Aorta (tissue), 5 donors: ENCODE data around the gene ZNF267. TPM values are rescaled to one million over a fixed set of nuclear protein-coding genes. Genes with fewer than 3 reads are reported as not detected.
A peak's percentile ranks its signal among the peaks of the same experiment; 100 is the strongest.
"Not testable (repeated sequence)": the region's sequence is repeated elsewhere in the genome, so short reads cannot be mapped to it uniquely, and the experiment has no call there.

ENCODE experiments used
- ATAC-seq: fragments of 200-7000 bp; cut with Tn5 transposase; one replicate; pipeline ENCODE4 v1.9.1; 2022; ENCODE audit warnings: moderate library complexity; ENCODE audit not compliant: low FRiP score
- DNase-seq, 2 donors: peaks; one replicate each; pipeline ENCODE4 v3.0.0-alpha.2; 2020
- H3K27ac ChIP-seq, 2 donors: one replicate each; pipeline ENCODE4 v1.5.1; 2013; ENCODE audit warnings: low read length in 2 of 2, mild to moderate bottlenecking in 2 of 2, moderate library complexity in 2 of 2, control low read depth in 1 of 2, inconsistent platforms in 1 of 2, low read depth in 1 of 2
- H3K27me3 ChIP-seq, 2 donors: one replicate each; pipeline ENCODE4 v1.6.1; 2013; ENCODE audit warnings: control low read depth in 1 of 2, low read length in 1 of 2, mild to moderate bottlenecking in 1 of 2, moderate library complexity in 1 of 2; ENCODE audit not compliant: insufficient read depth in 2 of 2, control insufficient read depth in 1 of 2
- H3K36me3 ChIP-seq, 2 donors: one replicate each; pipeline ENCODE4 v1.6.1; 2013; ENCODE audit warnings: control low read depth in 1 of 2, low read length in 1 of 2, mild to moderate bottlenecking in 1 of 2; ENCODE audit not compliant: insufficient read depth in 2 of 2, control insufficient read depth in 1 of 2
- H3K4me1 ChIP-seq, 2 donors: one replicate each; pipeline ENCODE4 v1.6.1; 2013; ENCODE audit warnings: low read length in 2 of 2, control low read depth in 1 of 2, mild to moderate bottlenecking in 1 of 2, moderate library complexity in 1 of 2; ENCODE audit not compliant: insufficient read depth in 2 of 2, control insufficient read depth in 1 of 2
- H3K4me3 ChIP-seq, 2 donors: one replicate each; pipeline ENCODE4 v1.5.1; 2013; ENCODE audit warnings: low read length in 2 of 2, control low read depth in 1 of 2, mild to moderate bottlenecking in 1 of 2
- H3K9me3 ChIP-seq: one replicate; pipeline ENCODE4 v1.6.1; 2013; ENCODE audit warnings: mild to moderate bottlenecking, low read length; ENCODE audit not compliant: control insufficient read depth
- WGBS, 2 donors: extraction: QIAGEN DNeasy Blood & Tissue Kit; methylation state at CpG; one replicate each; pipeline ENCODE4 v1.1.7; 2013; 5-methylcytosine and 5-hydroxymethylcytosine counted together
- intact Hi-C, 2 donors: fragments of 100-400 bp; cut with DNase I; formaldehyde crosslinking; loops; one replicate each; pipeline versions ENCODE4 v1.14.2 to v1.15.0; 2022
- polyA plus RNA-seq, 2 donors: library from polyadenylated mRNA; stranded (reverse); fragments of 200-250 nt; gene quantifications; one replicate each; pipeline ENCODE4 v1.2.3, GENCODE V29; 2013
- total RNA-seq, 2 donors: library from RNA; stranded (reverse); fragmentation: NEBNext Ultra II Directional; extraction: Animal tissue kit (Norgen Biotek cat#: 25700); gene quantifications; one replicate each; pipeline ENCODE4 v1.2.1, GENCODE V29; 2021
- donor health status: healthy with polysubstance abuse.
- donor health status: Bipolar disorder and iron deficiency.
- donor health status: DM: no; HTN: no; CAD: no.
- donor health status: DM: no; HTN: no; CAD: no.
- donor health status: DM: yes; HTN: yes; CAD: no.

ZNF267 gene
- total and polyA plus RNA-seq, 4 donors: 1.6 to 17.7 (median 9.6) TPM

DNA sequence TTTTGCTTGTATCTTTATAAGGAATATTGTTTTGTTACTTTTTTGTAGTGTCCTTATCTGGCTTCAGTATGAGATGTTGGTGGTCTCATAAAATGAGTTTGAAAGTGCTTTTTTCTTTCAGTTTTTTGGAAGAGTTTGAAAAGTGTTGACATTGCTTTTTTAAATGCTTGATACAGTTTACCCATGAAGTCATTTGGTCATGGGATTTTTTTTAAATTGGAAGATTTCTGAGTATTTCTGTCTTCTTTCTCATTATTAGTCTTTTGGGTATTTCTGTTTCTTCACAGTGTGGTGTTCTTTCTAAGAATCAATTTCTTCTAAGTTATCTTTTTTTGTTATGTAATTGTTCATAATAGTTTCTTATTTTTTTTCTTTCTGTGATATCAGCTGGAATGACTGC is 15.1 kb downstream of the ZNF267 start:
- intact Hi-C loops: no loop called here
- DNase-seq (no peak), ATAC-seq (no peak)
- peaks cover 0 to 4% of the 10 kb centered on the region in 2 donors for H3K4me1 ChIP-seq
- no peak overlapping the region for H3K27ac ChIP-seq
- no peaks in the 10 kb centered on the region for H3K9me3 ChIP-seq
- H3K4me3 ChIP-seq: no peak overlapping the region
- H3K27me3 ChIP-seq: no peaks in the 10 kb centered on the region
- peaks cover 0 to 2% of the 10 kb centered on the region in 2 donors for H3K36me3 ChIP-seq

DNA sequence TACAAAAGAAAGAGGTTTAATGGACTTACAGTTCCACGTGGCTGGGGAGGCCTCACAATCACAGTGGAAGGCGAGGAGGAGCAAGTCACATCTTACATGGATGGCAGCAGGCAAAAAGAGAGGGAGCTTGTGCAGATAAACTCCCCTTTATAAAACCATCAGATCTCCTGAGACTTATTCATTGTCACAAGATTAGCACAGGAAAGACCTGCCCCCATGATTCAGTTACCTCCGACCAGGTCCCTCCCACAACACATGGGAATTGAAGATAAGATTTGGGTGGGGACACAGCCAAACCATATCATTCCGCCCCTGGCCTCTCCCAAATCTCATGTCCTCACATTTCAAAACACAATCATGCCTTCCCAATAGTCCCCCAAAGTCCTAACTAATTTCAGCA is 18.5 kb downstream of the ZNF267 start:
- peaks cover 7 to 12% of the 10 kb centered on the region in 2 donors for H3K36me3 ChIP-seq
- H3K4me3 ChIP-seq, H3K27me3 ChIP-seq, intact Hi-C loops, DNase-seq, H3K9me3 ChIP-seq, ATAC-seq, H3K27ac ChIP-seq, H3K4me1 ChIP-seq: not testable (repeated sequence)
- WGBS, 2 donors: 94 to 95% methylated on average over 4 of the region's 4 CpGs

DNA sequence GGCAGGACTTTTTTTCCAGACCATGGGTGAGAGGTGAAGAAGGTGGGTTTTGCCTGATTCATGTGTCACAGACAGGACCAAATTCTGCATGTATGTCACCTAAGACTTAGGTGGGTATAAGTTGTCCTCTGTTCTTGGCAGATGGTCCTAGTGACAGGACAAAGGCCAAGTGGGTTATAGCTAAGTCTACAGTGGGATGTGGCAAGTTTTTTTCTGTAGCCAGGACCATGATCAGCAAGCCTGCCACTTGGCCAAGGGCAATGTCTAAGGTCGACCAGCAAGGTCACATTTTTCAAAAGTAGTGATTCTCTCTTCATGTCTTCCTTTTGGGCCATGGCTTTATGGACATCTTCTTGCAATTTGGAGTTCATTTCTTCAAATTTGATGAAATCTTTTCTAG is 20.2 kb downstream of the ZNF267 start:
- Histone ChIP-seq H3K9me3 (peaks cover 3% of the 10 kb centered on the region), H3K4me3 (no peak overlapping the region), H3K36me3 (peaks cover 7 to 12% of the 10 kb centered on the region in 2 donors), H3K27me3 (no peaks in the 10 kb centered on the region), H3K27ac (no peak overlapping the region), H3K4me1 (peaks cover 0 to 4% of the 10 kb centered on the region in 2 donors)
- intact Hi-C loops: no loop called here
- ATAC-seq (no peak), DNase-seq (no peak)
- 96 to 98% methylated on average over 1 of the region's 1 CpG for WGBS, 2 donors

DNA sequence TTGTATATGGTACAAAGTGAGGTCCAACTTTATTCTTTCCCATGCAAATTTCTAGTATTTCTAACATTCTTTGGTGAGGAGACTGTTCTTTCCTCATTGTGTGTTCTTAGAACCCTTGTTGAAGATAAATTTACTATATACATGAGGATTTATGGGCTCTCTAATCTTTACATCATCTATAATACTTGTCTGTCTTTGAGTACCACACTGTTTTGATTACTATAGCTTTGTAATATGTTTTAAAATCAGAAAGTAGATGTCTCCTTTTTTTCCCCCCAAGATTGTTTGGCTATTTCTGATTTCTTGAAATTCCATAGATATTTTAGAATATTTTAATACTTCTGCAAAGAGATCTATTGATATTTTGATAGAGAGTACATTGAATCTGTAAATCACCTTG is 23.7 kb downstream of the ZNF267 start:
- H3K27ac ChIP-seq: no peak overlapping the region
- H3K4me3 ChIP-seq: no peak overlapping the region
- peaks cover 7 to 12% of the 10 kb centered on the region in 2 donors for H3K36me3 ChIP-seq
- H3K4me1 ChIP-seq: no peaks in the 10 kb centered on the region
- no peaks in the 10 kb centered on the region for H3K27me3 ChIP-seq
- ATAC-seq: no peak
- intact Hi-C loops: no loop called here
- peaks cover 3% of the 10 kb centered on the region for H3K9me3 ChIP-seq
- DNase-seq: no peak

DNA sequence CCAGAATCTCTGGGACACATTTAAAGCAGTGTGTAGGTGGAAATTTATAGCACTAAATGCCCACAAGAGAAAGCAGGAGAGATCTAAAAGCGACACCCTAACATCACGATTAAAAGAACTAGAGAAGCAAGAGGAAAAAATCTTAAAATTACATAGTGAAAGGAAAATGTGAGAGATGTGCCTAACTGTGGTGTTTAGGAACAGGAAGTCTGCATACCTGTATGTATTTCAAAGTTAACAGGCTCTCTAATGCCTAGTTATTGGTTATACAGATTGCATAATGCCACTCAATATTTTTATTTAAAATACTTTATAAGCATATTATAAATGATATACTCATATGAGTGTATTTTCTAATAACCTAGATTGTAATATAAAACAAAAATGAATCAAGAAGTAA is 25.9 kb downstream of the ZNF267 start:
- peaks cover 5 to 8% of the 10 kb centered on the region in 2 donors for H3K36me3 ChIP-seq
- DNase-seq: no peak
- no peak for ATAC-seq
- H3K27me3 ChIP-seq: no peaks in the 10 kb centered on the region
- no peak overlapping the region for H3K27ac ChIP-seq
- H3K4me1 ChIP-seq: no peaks in the 10 kb centered on the region
- 89 to 94% methylated on average over 2 of the region's 2 CpGs for WGBS, 2 donors
- intact Hi-C loops: no loop called here
- peaks cover 3% of the 10 kb centered on the region for H3K9me3 ChIP-seq
- no peak overlapping the region for H3K4me3 ChIP-seq

DNA sequence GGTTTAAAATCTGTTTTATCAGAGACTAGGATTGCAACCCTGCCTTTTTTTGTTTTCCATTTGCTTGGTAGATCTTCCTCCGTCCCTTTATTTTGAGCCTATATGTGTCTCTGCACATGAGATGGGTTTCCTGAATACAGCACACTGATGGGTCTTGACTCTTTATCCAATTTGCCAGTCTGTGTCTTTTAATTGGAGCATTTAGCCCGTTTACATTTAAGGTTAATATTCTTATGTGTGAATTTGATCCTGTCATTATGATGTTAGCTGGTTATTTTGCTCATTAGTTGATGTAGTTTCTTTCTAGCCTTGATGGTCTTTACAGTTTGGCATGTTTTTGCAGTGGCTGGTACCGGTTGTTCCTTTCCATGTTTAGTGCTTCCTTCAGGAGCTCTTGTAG is 31.0 kb downstream of the ZNF267 start:
- ATAC-seq, DNase-seq, H3K27me3 ChIP-seq, H3K4me3 ChIP-seq, intact Hi-C loops, H3K4me1 ChIP-seq, H3K36me3 ChIP-seq, H3K27ac ChIP-seq: not testable (repeated sequence)
- WGBS, 2 donors: 91 to 95% methylated on average over 3 of the region's 3 CpGs
- peaks cover 15% of the 10 kb centered on the region for H3K9me3 ChIP-seq

DNA sequence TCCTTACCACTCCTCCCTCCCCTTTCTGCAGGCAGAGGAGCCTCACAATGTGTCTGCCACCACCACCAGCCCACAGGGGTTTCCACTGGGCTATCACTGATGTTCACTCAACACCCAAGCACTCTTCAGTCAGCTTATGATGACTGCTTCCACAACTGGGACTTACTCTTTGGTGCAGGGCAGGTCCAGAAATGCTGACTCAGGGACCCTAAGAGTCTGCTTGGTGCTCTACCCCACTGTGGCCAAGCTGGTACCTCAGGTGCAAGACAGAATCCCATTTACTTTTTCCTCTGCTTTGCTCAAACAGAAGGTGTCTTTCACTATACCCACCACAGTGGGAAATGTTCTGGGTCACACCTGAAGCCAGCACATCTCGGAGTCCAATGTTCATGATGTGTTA is 40.1 kb downstream of the ZNF267 start:
- Histone ChIP-seq H3K9me3 (peaks cover 23% of the 10 kb centered on the region), H3K36me3 (peaks cover 13 to 25% of the 10 kb centered on the region in 2 donors), H3K27me3 (no peaks in the 10 kb centered on the region), H3K4me3 (no peak overlapping the region), H3K27ac (no peak overlapping the region), H3K4me1 (no peaks in the 10 kb centered on the region)
- ATAC-seq: no peak
- no peak for DNase-seq
- 99 to 100% methylated on average over 1 of the region's 1 CpG for WGBS, 2 donors
- intact Hi-C loops: no loop called here

DNA sequence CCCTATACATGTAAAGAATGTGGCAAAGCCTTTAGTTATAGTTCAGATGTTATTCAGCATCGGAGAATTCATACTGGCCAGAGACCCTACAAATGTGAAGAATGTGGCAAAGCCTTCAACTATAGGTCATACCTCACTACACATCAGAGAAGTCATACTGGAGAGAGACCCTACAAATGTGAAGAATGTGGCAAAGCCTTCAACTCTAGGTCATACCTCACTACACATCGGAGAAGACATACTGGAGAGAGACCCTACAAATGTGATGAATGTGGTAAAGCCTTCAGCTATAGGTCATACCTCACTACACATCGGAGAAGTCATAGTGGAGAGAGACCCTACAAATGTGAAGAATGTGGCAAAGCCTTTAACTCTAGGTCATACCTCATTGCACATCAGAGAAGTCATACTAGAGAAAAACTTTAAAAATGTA is 42.5 kb downstream of the ZNF267 start:
- intact Hi-C loops: no loop called here
- ATAC-seq (no peak), DNase-seq (no peak)
- H3K4me3 ChIP-seq: peak overlapping the region; percentile 8 to 18
- peaks cover 14 to 25% of the 10 kb centered on the region in 2 donors for H3K36me3 ChIP-seq
- H3K9me3 ChIP-seq: peaks cover 22% of the 10 kb centered on the region
- no peaks in the 10 kb centered on the region for H3K27me3 ChIP-seq
- H3K27ac ChIP-seq: no peak overlapping the region
- 99% methylated on average over 3 of the region's 3 CpGs for WGBS, 2 donors
- no peaks in the 10 kb centered on the region for H3K4me1 ChIP-seq

DNA sequence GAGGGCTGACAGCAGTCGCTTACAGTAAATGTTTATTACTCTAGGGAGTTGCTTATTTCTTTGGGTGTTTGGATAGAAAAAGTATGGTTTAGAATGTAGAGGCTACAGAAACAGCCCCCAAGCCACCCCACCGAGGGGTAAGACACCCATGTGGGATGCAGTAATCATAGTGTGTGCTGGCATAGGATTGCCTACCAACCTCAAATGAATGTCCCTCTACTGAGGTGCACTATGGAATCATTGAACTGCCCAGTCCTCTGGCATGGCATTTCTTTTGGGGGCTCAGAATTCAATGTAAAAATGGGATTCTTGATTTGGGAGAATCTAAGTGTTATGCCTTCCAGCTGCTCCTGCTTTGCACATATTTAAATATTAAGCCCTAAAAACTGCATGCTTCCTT is 46.8 kb downstream of the ZNF267 start:
- ATAC-seq (no peak), DNase-seq (no peak)
- H3K27ac ChIP-seq: no peak overlapping the region
- WGBS, 2 donors: 91 to 94% methylated on average over 2 of the region's 2 CpGs
- H3K4me1 ChIP-seq: no peaks in the 10 kb centered on the region
- no peak overlapping the region for H3K4me3 ChIP-seq
- intact Hi-C loops: no loop called here
- peaks cover 6 to 9% of the 10 kb centered on the region in 2 donors for H3K36me3 ChIP-seq
- H3K9me3 ChIP-seq: peaks cover 13% of the 10 kb centered on the region
- H3K27me3 ChIP-seq: no peaks in the 10 kb centered on the region
